Left renal pelvis (tissue), 4 donors: ENCODE measurements around the gene FCHO1. TPM values are rescaled to one million over a fixed set of nuclear protein-coding genes. Genes with fewer than 3 reads are reported as not detected.
A peak's percentile ranks its signal among the peaks of the same experiment; 100 is the strongest.

Experiments used
- DNase-seq, 4 donors: peaks; one replicate each; pipeline ENCODE4 v3.0.0-alpha.2; 2013; ENCODE audit warnings: low read depth in 4 of 4, low spot score in 3 of 4
- polyA plus RNA-seq, 4 donors: library from polyadenylated mRNA; unstranded; fragments of 120-200 nt; gene quantifications; one replicate each; pipeline ENCODE4 v1.2.1, GENCODE V29; 2013; ENCODE audit not compliant: insufficient read length in 4 of 4

FCHO1 gene, protein sequence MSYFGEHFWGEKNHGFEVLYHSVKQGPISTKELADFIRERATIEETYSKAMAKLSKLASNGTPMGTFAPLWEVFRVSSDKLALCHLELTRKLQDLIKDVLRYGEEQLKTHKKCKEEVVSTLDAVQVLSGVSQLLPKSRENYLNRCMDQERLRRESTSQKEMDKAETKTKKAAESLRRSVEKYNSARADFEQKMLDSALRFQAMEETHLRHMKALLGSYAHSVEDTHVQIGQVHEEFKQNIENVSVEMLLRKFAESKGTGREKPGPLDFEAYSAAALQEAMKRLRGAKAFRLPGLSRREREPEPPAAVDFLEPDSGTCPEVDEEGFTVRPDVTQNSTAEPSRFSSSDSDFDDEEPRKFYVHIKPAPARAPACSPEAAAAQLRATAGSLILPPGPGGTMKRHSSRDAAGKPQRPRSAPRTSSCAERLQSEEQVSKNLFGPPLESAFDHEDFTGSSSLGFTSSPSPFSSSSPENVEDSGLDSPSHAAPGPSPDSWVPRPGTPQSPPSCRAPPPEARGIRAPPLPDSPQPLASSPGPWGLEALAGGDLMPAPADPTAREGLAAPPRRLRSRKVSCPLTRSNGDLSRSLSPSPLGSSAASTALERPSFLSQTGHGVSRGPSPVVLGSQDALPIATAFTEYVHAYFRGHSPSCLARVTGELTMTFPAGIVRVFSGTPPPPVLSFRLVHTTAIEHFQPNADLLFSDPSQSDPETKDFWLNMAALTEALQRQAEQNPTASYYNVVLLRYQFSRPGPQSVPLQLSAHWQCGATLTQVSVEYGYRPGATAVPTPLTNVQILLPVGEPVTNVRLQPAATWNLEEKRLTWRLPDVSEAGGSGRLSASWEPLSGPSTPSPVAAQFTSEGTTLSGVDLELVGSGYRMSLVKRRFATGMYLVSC
- polyA plus RNA-seq: 1 to 10 TPM; 2.0 to 3.2 (median 2.4) TPM

DNA sequence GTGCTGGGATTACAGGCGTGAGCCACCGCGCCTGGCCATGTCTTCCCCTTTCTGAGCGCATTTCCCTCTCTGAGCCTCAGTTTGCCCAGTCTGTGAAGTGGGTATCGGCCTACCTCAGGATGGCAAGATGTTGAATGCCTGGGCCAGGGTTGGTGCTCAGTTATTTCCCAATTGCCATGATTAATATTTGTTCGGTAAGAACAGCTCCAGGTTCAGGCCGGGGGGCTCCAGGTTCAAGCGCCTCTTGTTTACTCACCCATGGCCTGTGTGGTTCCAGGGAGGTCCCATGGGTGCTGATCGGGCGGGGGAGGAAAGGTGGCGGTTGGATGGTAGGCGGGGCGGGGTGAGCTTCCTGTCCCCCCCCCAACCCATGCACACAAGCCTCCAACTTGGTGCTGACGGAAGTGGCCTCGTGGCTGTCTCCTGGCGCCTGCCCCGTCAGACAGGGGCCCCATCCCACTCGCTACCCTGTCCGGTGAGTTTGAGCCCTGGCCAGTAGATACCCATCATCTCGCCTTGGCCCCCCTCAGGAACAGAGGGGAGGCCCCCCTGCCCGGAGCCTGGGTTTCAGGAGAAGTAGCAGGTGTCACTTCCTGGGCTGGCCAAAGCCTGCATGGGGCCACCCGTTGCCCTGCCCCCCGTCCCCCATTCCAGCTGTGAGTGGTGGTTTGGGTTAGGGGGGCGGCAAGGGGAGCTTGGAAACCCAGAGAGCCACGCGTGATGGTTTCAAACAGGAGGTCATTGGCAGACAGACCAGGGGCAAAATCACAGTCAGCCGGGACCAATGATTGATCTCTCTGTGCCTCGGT lies at the start of gene FCHO1:
Gene FCHO1, plus strand, starts transcription at position 375 of the 809 bp plus-strand sequence. CDS start 3,688 bp downstream, outside the sequence.
- no peak for DNase-seq

DNA sequence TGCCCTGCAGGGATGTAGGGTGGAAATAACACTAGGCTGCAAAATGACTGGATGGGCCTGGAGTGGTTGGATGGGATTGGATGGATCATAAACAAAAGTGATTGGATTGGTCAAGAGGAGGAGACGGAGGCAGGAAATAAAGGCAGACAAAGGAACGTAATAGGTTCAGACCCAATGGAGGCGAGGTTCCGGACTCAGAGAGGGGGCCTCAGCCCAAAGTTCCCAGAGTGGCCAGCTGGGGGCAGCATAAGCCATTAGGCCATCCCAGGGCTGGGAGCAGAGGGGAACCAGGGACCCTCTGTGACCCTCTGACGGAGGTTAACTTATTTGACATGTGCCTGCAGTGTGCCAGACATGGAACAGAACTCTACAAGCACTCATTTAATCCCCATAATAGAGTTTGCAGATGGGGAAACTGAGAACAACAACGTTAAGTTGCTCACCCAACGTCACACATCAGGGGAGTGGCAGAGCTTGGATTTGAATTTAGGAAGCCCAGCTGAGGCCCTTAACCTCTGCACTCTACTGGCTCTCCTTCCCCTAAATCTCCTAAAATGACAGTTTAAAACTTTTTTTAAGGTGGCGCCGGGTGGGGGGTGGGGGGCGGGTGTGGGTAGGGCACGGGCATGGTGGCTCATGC lies 47.3 kb upstream of the FCHO1 start:
- no peak for DNase-seq

GRCh38 chr19:17706750-17707181 lies 44.5 kb upstream of the FCHO1 start:
- DNase-seq: no peak

- DNase-seq: no peak
Measured at GRCh38 chr19:17711851-17712250, 39.4 kb upstream of the FCHO1 start.

GRCh38 chr19:17716309-17716929 lies 34.9 kb upstream of the FCHO1 start:
- no peak for DNase-seq

DNA sequence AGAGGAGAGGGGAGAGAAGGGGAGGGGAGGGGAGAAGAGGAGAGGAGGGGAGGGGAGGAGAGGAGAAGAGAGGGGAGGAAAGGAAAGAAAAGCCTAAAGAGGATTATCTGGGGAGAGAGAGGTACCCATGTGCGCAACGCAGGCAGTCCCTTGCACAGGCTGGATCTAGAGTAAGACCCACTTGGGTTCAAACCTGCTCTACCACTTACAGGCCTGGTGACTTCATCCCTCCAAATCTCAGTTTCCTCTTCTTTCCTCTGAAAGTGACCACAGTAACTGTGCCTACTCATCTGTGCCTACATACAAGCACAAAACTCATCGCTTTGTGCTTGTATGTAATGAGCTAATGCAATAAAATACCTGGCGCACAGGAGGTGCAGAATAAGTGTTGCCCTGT lies 32.7 kb upstream of the FCHO1 start:
- DNase-seq: no peak

- peak in 1 of 4 donors; percentile 41 for DNase-seq
Measured at GRCh38 chr19:17718947-17719711, 32.1 kb upstream of the FCHO1 start, which contains the start of gene MAP1S. Gene MAP1S, plus strand, starts transcription at chr19:17719480. Its CDS starts 23 bp downstream, at chr19:17719503.

GRCh38 chr19:17719730-17720400 lies 31.4 kb upstream of the FCHO1 start:
- no peak for DNase-seq

GRCh38 chr19:17720440-17720839 lies 30.8 kb upstream of the FCHO1 start:
- DNase-seq: no peak

DNA sequence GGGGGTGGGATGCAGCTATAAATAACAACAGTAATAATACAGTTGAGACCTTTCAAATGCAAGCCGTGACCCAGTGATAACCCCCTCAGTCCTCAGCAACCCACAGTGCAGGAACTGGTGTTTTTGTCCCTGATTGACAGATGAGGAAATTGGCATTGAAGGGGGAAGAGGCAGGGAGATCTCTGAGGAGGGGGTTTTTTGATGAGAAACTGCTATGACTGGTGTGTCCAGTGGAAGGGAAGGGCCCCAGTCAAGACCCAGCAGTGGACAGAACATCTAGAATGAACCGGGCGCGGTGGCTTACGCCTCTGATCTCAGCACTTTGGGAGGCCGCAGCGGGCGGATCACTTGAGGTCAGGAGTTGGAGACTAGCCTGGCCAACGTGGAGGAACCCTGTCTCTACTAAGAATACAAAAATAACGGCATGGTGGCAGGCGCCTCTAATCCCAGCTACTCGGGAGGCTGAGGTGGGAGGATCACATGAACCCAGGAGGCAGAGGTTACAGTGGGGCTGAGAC lies 30.1 kb upstream of the FCHO1 start:
- no peak for DNase-seq

DNA sequence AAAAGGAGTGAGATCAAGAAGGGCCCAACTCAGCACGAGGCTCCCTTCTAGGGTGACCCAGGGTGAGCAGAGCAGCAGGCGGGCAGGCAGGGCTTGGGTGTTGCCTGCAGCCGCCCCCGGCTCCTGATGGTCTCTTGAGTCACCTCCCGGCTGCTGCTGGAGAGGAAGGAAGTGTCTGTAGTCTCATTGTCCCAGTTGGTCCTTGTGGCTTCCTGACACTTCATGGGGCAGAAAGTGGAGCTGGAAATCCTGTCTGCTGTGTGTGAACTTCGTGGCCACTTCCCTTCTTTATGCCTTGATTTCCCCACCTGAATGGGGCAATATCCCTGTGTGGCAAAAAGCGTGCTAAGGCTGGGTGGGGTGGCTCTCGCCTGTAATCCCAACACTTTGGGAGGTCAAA lies 29.5 kb upstream of the FCHO1 start:
- DNase-seq: no peak

DNA sequence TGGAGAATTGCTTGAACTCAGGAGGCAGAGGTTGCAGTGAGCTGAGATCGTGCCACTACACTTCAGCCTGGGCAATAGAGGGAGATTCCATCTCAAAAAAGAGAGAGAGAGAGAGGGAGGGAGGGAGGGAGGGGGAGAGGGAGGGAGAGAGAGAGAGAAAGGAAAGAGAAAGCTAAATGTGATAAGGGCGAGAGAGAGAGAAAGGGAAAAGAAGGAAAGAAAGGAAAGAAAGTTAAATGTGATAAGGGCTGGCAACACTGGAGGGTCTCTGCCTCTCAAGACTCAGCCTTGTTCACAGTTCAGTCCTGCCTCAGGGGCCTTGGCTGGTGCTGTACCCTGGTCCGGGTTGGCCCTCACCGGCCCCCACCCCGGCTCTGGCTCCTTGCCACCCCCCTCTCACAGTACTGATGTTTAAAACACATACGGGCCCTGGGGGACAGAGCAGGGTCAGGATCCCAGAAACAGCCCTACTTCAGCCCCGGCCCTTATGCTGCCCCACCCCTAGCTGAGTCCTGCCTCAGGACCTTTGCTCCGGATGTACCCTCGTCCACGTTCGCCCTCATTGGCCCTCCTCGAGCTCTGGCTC lies 28.5 kb upstream of the FCHO1 start:
- no peak for DNase-seq

DNA sequence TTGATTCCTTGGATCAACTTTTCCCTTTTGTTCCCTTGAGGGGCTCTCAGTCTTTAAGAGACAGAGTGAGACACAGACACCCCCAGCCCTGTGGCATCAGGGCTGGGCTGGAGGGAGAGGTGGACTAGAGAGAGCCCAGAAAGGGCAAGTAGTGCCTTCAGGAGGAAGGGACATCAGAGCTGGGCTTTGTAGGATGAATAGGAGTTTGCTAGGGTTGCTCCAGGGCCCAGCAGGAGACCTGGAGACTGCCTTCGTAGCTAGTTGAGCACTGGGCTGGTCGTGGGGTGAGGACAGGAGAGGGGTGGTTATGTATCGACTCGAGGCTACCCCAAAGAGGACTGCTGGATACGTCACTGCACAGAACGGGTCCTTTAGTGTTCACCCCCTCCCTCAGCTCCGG lies 26.6 kb upstream of the FCHO1 start:
- no peak for DNase-seq

GRCh38 chr19:17725422-17726078 lies 25.7 kb upstream of the FCHO1 start:
- no peak for DNase-seq

DNA sequence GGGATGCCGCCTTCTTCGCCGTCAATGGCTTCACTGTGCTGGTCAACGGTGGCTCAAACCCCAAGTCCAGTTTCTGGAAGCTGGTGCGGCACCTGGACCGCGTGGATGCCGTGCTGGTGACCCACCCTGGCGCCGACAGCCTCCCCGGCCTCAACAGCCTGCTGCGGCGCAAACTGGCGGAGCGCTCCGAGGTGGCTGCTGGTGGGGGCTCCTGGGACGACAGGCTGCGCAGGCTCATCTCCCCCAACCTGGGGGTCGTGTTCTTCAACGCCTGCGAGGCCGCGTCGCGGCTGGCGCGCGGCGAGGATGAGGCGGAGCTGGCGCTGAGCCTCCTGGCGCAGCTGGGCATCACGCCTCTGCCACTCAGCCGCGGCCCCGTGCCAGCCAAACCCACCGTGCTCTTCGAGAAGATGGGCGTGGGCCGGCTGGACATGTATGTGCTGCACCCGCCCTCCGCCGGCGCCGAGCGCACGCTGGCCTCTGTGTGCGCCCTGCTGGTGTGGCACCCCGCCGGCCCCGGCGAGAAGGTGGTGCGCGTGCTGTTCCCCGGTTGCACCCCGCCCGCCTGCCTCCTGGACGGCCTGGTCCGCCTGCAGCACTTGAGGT lies 25.0 kb upstream of the FCHO1 start:
- no peak for DNase-seq

DNA sequence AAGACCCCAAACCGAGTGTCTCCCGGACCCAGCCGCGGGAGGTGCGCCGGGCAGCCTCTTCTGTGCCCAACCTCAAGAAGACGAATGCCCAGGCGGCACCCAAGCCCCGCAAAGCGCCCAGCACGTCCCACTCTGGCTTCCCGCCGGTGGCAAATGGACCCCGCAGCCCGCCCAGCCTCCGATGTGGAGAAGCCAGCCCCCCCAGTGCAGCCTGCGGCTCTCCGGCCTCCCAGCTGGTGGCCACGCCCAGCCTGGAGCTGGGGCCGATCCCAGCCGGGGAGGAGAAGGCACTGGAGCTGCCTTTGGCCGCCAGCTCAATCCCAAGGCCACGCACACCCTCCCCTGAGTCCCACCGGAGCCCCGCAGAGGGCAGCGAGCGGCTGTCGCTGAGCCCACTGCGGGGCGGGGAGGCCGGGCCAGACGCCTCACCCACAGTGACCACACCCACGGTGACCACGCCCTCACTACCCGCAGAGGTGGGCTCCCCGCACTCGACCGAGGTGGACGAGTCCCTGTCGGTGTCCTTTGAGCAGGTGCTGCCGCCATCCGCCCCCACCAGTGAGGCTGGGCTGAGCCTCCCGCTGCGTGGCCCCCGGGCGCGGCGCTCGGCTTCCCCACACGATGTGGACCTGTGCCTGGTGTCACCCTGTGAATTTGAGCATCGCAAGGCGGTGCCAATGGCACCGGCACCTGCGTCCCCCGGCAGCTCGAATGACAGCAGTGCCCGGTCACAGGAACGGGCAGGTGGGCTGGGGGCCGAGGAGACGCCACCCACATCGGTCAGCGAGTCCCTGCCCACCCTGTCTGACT lies 24.1 kb upstream of the FCHO1 start:
- DNase-seq: no peak
